ENCODE measurements around the gene OTUD5. TPM values are rescaled to one million over a fixed set of nuclear protein-coding genes. Genes with fewer than 3 reads are reported as not detected.

OTUD5 gene
- total RNA-seq, 4 donors from 2014 or later, result 39.4 to 96.9 (median 40.6) TPM

DNA sequence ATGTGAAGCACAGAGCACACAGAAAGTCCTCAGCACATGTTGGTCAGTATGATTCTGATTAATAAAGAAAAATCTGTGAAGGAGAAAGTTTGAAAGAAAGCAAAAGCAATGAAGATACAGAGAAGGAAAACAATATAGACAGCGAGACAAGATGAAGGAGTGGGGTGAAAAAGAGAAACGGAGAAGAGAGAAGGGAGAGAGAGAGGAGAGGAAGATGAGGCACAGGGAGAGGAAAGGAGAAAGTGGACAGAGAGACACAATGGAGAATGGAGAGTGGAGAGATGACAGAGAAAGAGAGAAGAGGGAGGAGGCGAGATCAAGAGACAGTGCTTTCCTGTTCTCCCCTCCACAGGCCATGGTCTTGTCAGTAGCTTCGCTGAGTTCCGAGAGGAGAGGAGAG, 18.1 kb upstream of the OTUD5 start:
- WGBS, 2 donors (ENCODE audit: low coverage in 1 of 2), result 87 to 96% methylated on average over 5 of the region's 5 CpGs
- peaks cover 0 to 11% (median 2%) of the 10 kb centered on the region in 4 donors for H3K4me1 ChIP-seq
- in situ Hi-C loops (cut with MboI; ENCODE audit: low pct_ligation_motif_present in 1 of 4, low pct_unique_long_range_greater_than_20kb in 1 of 4, low sequenced_read_pairs in 3 of 4) (no loop called here), intact Hi-C loops (cut with DNase I; ENCODE audit: low total_unique reads) (no loop called here)
- no peaks in the 10 kb centered on the region for H3K27me3 ChIP-seq
- no peak overlapping the region for H3K4me3 ChIP-seq
- no peak overlapping the region for H3K27ac ChIP-seq
- H3K36me3 ChIP-seq, result no peaks in the 10 kb centered on the region
- TF ChIP-seq, protein P1, sequence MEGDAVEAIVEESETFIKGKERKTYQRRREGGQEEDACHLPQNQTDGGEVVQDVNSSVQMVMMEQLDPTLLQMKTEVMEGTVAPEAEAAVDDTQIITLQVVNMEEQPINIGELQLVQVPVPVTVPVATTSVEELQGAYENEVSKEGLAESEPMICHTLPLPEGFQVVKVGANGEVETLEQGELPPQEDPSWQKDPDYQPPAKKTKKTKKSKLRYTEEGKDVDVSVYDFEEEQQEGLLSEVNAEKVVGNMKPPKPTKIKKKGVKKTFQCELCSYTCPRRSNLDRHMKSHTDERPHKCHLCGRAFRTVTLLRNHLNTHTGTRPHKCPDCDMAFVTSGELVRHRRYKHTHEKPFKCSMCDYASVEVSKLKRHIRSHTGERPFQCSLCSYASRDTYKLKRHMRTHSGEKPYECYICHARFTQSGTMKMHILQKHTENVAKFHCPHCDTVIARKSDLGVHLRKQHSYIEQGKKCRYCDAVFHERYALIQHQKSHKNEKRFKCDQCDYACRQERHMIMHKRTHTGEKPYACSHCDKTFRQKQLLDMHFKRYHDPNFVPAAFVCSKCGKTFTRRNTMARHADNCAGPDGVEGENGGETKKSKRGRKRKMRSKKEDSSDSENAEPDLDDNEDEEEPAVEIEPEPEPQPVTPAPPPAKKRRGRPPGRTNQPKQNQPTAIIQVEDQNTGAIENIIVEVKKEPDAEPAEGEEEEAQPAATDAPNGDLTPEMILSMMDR (IDR thresholded peaks at IDR 0.05), result no peak
- TF ChIP-seq POLR2A (IDR thresholded peaks at IDR 0.05) (no peak), POLR2AphosphoS5 (IDR thresholded peaks at IDR 0.05) (no peak), EP300 (IDR thresholded peaks at IDR 0.05; ENCODE audit: low read depth) (no peak)
- no peaks in the 10 kb centered on the region for H3K9me3 ChIP-seq
- DNase-seq, result no peak

DNA sequence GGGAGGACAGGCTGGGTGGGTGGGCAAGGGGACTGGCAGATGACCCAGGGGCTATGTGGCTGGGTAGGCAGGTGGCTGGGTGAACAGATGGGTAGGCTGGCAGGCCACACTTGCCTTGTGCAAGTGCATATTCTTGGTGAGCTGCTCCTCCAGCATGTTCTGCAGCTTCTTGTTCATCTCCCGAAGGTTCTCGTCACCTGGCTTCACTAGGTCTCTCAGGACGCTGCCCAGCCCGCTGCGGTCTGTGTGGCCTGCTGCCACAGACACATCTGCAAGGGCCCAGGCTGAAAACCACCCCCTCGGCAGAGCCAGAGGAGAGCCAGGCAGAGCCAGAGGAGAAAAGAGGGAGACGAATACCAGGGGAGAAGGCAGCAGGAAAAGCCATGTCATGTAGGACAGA, 17.6 kb upstream of the OTUD5 start:
- WGBS, 2 donors (ENCODE audit: low coverage in 1 of 2), result 90% methylated on average over 7 of the region's 7 CpGs; no CpG with 5 or more reads in 1 of the 2 donors
- Histone ChIP-seq H3K27me3 (no peaks in the 10 kb centered on the region), H3K27ac (no peak overlapping the region), H3K4me1 (peaks cover 0 to 11% (median 2%) of the 10 kb centered on the region in 4 donors), H3K4me3 (no peak overlapping the region), H3K9me3 (no peaks in the 10 kb centered on the region), H3K36me3 (no peaks in the 10 kb centered on the region)
- intact Hi-C loops (cut with DNase I; ENCODE audit: low total_unique reads) (no loop called here), in situ Hi-C loops (cut with MboI; ENCODE audit: low pct_ligation_motif_present in 1 of 4, low pct_unique_long_range_greater_than_20kb in 1 of 4, low sequenced_read_pairs in 3 of 4) (no loop called here)
- DNase-seq, result no peak
- TF ChIP-seq, protein P1 (IDR thresholded peaks at IDR 0.05), result no peak
- no peak for TF ChIP-seq POLR2A (IDR thresholded peaks at IDR 0.05)
- no peak for TF ChIP-seq POLR2AphosphoS5 (IDR thresholded peaks at IDR 0.05)
- TF ChIP-seq EP300 (IDR thresholded peaks at IDR 0.05; ENCODE audit: low read depth), result no peak

DNA sequence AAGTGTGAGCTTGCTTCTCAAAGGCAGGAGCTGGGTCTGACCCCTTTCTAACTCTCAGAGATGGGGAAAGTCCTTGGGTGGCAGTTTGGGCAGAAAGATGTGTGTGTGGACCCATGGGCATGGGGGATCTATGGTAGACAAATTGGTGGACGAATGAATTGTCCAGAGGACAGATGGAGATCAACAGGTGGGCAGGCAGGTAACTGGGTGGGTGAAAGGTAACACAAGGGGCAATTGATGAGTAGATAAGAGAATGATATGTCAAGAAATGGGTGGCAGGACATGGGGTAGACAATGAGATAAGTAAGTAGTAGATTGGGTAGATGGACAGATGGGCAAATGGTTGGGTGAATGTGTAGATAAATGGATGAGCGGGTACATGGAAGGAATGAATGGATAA, 17.2 kb upstream of the OTUD5 start:
- H3K9me3 ChIP-seq, result no peaks in the 10 kb centered on the region
- no peak overlapping the region for H3K27ac ChIP-seq
- H3K4me1 ChIP-seq, result peaks cover 0 to 11% (median 2%) of the 10 kb centered on the region in 4 donors
- no peaks in the 10 kb centered on the region for H3K27me3 ChIP-seq
- WGBS, 2 donors (ENCODE audit: low coverage in 1 of 2), result 77% methylated on average over 2 of the region's 2 CpGs; no CpG with 5 or more reads in 1 of the 2 donors
- no peaks in the 10 kb centered on the region for H3K36me3 ChIP-seq
- intact Hi-C loops (cut with DNase I; ENCODE audit: low total_unique reads), result no loop called here
- in situ Hi-C loops (cut with MboI; ENCODE audit: low pct_ligation_motif_present in 1 of 4, low pct_unique_long_range_greater_than_20kb in 1 of 4, low sequenced_read_pairs in 3 of 4), result no loop called here
- TF ChIP-seq POLR2AphosphoS5 (IDR thresholded peaks at IDR 0.05) (no peak), EP300 (IDR thresholded peaks at IDR 0.05; ENCODE audit: low read depth) (no peak), POLR2A (IDR thresholded peaks at IDR 0.05) (no peak)
- TF ChIP-seq, protein P1 (IDR thresholded peaks at IDR 0.05), result no peak
- no peak for DNase-seq
- H3K4me3 ChIP-seq, result no peak overlapping the region

DNA sequence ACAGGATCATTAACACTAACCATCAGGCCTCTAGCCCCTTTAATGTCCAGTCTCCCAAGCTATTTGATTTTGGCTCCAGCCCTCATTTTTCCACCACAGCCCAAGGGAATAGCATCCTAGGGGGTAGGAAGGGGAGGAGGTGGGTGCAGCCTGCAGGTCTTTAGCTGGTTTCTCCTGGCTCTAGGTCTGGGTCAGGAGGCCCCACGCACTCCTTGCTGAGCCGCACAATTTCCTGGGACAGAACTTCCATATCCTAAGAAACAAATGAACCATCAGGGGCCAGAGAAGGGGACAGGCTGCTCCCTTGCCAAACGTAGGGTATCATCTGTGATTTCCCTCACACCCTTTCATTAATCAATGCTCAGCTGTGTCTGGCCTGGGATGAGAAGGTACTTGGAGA, 16.6 kb upstream of the OTUD5 start:
- in situ Hi-C loops (cut with MboI; ENCODE audit: low pct_ligation_motif_present in 1 of 4, low pct_unique_long_range_greater_than_20kb in 1 of 4, low sequenced_read_pairs in 3 of 4), result no loop called here
- 83% methylated on average over 3 of the region's 3 CpGs; no CpG with 5 or more reads in 1 of the 2 donors for WGBS, 2 donors (ENCODE audit: low coverage in 1 of 2)
- H3K9me3 ChIP-seq, result no peaks in the 10 kb centered on the region
- no peak for TF ChIP-seq EP300 (IDR thresholded peaks at IDR 0.05; ENCODE audit: low read depth)
- TF ChIP-seq POLR2A (IDR thresholded peaks at IDR 0.05), result no peak
- TF ChIP-seq POLR2AphosphoS5 (IDR thresholded peaks at IDR 0.05), result no peak
- TF ChIP-seq, protein P1 (IDR thresholded peaks at IDR 0.05), result no peak
- H3K4me3 ChIP-seq, result no peak overlapping the region
- H3K4me1 ChIP-seq, result peaks cover 0 to 11% (median 2%) of the 10 kb centered on the region in 4 donors
- no peak for DNase-seq
- intact Hi-C loops (cut with DNase I; ENCODE audit: low total_unique reads), result no loop called here
- H3K27me3 ChIP-seq, result no peaks in the 10 kb centered on the region
- H3K36me3 ChIP-seq, result no peaks in the 10 kb centered on the region
- H3K27ac ChIP-seq, result no peak overlapping the region
